ENCODE results near the gene SORCS1.
A peak's percentile ranks its signal among the peaks of the same experiment; 100 is the strongest.

SORCS1 gene

GRCh38 chr10:106728232-106728631 is 436.3 kb downstream of the SORCS1 start:
- DNase-seq (ENCODE audit: insufficient read length, low spot score) (no peak), FAIRE-seq (no peak)
- no peak for TF ChIP-seq POLR2A (IDR thresholded peaks at IDR 0.05; ENCODE audit: low read depth, low read length)

- DNase-seq (ENCODE audit: insufficient read length, low spot score) (no peak), FAIRE-seq (no peak)
- no peak for TF ChIP-seq POLR2A (IDR thresholded peaks at IDR 0.05; ENCODE audit: low read depth, low read length)
These were observed 437.3 kb downstream of the SORCS1 start for GRCh38 chr10:106727170-106727569.

DNA sequence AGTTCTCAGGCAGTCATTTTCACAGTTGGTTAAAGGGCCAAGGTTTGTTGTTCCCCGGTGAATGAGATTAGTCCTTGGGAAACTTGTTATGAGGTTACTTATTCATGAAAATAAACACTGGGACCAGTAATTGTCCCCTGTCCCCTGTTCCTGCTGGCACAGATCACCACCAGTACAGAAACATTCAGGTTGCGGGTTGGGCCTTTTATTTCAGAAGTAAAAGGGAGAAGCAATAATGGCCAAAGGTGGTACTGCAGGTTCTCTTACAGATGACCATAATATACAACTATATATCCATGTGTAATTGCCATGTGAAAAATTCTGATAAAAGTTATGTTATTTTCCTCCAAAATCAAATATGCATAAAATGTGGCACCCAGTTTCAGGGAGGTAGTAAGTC is 442.0 kb downstream of the SORCS1 start:
- FAIRE-seq: no peak
- TF ChIP-seq POLR2A (IDR thresholded peaks at IDR 0.05; ENCODE audit: low read depth, low read length): no peak
- no peak for DNase-seq (ENCODE audit: insufficient read length, low spot score)

- DNase-seq (ENCODE audit: insufficient read length, low spot score) (no peak), FAIRE-seq (no peak)
- TF ChIP-seq POLR2A (IDR thresholded peaks at IDR 0.05; ENCODE audit: low read depth, low read length): no peak
These were observed 443.8 kb downstream of the SORCS1 start for GRCh38 chr10:106720683-106721082.

DNA sequence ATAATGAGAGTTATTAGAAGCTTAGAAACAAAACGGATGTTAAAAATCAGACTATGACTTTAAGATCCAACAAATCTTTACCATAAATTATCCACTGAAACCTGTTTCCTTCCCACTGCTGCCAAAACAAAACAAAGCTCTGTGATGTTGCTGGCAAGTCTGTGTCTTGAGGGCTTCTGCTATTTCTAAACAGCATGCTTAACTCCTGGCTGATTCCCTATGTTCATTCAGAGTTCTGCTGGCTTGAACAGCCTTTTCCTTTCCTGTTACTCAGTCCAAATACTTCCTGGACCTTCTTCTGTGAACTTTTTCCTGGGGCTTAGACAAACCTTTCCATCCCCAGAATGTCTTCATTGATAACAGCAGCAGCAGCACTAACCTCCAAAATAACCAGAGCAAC is 448.1 kb downstream of the SORCS1 start:
- DNase-seq (ENCODE audit: insufficient read length, low spot score): no peak
- no peak for FAIRE-seq
- TF ChIP-seq POLR2A (IDR thresholded peaks at IDR 0.05; ENCODE audit: low read depth, low read length): no peak

DNA sequence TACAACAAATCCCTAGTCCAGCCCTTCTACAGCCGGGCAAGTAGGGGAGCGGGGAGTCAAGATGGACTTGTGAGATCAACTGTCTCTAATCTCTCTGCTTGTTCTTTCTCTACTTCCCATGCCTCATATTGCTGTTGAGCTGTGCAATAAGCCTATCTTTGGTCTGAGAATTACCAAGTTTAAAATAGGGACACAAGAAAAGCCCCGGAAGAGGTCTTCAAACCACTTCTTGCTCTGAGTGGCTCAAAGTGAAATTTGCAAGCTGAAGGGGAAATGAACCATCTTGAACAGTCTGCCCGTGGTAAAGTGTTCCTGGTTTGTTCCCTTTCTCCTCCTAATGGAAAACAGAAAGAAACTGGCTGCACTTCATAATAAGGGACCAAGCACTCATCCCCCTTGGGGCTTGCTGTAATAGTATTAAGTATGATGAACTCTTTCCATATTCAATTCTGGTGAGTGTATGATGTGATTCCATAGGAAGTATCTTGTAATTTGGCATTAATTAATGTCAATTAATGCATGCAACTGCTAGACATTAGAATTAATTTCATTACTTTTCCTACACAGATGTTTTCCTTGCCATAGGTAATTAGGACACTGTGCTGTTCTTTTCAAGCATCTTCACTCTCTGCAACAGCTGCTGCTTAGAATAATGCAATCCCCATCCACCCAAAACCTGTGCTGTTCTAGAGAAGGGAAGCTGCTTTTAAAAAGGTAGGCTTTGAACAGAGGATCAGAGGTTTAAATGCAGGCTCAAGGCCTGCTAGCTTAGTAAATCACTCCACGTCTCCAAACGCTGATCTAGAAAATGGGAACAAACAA is 449.6 kb downstream of the SORCS1 start:
- DNase-seq (ENCODE audit: insufficient read length, low spot score) (no peak), FAIRE-seq (no peak)
- no peak for TF ChIP-seq POLR2A (IDR thresholded peaks at IDR 0.05; ENCODE audit: low read depth, low read length)

DNA sequence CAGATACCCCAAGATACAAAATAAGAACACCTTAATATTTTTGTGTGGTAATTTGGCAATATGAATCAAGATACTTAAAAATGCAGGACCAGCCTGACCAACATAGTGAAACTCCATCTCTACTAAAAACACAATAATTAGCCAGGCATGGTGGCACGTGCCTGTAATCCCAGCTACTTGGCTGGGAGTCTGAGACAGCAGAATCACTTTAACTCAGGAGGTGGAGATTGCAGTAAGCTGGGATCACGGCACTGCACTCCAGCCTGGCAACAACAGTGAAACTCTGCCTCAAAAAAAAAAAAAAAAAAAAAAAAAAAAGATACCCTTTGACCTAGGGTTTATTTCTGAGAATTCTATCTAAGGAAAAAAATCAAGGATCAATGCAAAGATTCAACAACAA is 450.7 kb downstream of the SORCS1 start:
- no peak for TF ChIP-seq POLR2A (IDR thresholded peaks at IDR 0.05; ENCODE audit: low read depth, low read length)
- DNase-seq (ENCODE audit: insufficient read length, low spot score) (no peak), FAIRE-seq (no peak)

GRCh38 chr10:106712988-106713387 is 451.5 kb downstream of the SORCS1 start:
- FAIRE-seq: no peak
- no peak for TF ChIP-seq POLR2A (IDR thresholded peaks at IDR 0.05; ENCODE audit: low read depth, low read length)
- DNase-seq (ENCODE audit: insufficient read length, low spot score): no peak

DNA sequence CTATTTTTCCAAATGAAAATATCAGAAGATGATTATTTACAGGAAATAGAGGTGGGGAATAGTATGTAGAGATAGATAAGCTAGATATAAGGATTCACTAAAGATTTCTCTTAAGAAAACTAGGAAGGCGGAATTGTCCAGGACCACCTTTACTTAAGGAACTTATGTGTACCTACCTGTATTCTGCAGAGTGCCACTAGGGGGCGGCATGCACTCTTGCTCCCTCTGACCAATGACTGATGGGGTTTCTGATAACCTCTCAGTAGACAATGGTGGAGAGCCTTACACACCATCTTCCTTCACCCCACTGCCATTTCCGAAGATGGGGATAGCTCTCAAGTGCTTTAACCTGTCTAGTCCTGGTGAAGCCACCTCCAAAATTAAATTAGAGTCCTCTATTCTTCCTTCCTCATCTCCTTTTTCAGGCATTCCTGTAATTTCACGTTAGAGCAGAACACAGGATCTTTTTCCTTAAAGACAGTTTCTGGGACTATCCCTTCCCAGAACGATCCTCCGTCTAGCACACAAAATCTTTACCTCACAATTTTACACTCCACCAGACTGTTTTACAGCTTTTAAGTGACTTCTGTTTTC is 453.1 kb downstream of the SORCS1 start:
- TF ChIP-seq POLR2A (IDR thresholded peaks at IDR 0.05; ENCODE audit: low read depth, low read length): no peak
- no peak for FAIRE-seq
- peak; percentile 13 for DNase-seq (ENCODE audit: insufficient read length, low spot score)

- DNase-seq (ENCODE audit: insufficient read length, low spot score): no peak
- no peak for TF ChIP-seq POLR2A (IDR thresholded peaks at IDR 0.05; ENCODE audit: low read depth, low read length)
- FAIRE-seq: no peak
These were observed 456.0 kb downstream of the SORCS1 start for GRCh38 chr10:106708506-106708905.

GRCh38 chr10:106707657-106708056 is 456.8 kb downstream of the SORCS1 start:
- no peak for DNase-seq (ENCODE audit: insufficient read length, low spot score)
- FAIRE-seq: no peak
- TF ChIP-seq POLR2A (IDR thresholded peaks at IDR 0.05; ENCODE audit: low read depth, low read length): no peak

- no peak for TF ChIP-seq POLR2A (IDR thresholded peaks at IDR 0.05; ENCODE audit: low read depth, low read length)
- DNase-seq (ENCODE audit: insufficient read length, low spot score) (no peak), FAIRE-seq (no peak)
These were observed 458.4 kb downstream of the SORCS1 start for GRCh38 chr10:106706127-106706526.

GRCh38 chr10:106705681-106706100 is 458.8 kb downstream of the SORCS1 start:
- TF ChIP-seq POLR2A (IDR thresholded peaks at IDR 0.05; ENCODE audit: low read depth, low read length): no peak
- DNase-seq (ENCODE audit: insufficient read length, low spot score): peak; percentile 10
- FAIRE-seq: peak; percentile 79

DNA sequence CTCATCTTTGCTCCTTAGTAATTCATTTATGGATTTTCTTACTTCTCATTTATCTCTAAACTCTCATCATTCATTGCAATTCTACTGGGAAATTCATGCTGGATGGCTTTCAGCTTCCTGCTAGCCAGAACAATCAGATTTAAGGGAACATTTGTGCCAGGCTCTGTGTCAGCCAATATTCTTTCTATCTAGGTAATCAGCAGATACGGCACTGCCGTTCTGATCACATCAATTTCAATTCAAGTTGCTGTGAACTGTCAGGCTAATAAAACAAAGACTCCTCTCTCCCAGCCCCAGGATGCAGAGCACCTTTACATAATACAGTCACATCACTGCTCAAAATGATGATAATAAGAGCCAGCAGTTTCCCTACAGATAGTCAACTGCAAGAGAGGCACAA is 468.3 kb downstream of the SORCS1 start:
- FAIRE-seq (no peak), DNase-seq (ENCODE audit: insufficient read length, low spot score) (no peak)
- no peak for TF ChIP-seq POLR2A (IDR thresholded peaks at IDR 0.05; ENCODE audit: low read depth, low read length)

- FAIRE-seq (no peak), DNase-seq (ENCODE audit: insufficient read length, low spot score) (no peak)
- no peak for TF ChIP-seq POLR2A (IDR thresholded peaks at IDR 0.05; ENCODE audit: low read depth, low read length)
These were observed 469.8 kb downstream of the SORCS1 start for GRCh38 chr10:106694696-106695095.
